GM15510 (cell line): ENCODE measurements around the gene PCAT6.

ENCODE experiments used
- POLR2A ChIP-seq: IDR thresholded peaks from 3 replicates; pipeline ENCODE4 v1.6.1; 2011; ENCODE audit warnings: borderline replicate concordance; ENCODE audit not compliant: insufficient read length; ENCODE audit errors: extremely low read depth

The PCAT6 gene

DNA sequence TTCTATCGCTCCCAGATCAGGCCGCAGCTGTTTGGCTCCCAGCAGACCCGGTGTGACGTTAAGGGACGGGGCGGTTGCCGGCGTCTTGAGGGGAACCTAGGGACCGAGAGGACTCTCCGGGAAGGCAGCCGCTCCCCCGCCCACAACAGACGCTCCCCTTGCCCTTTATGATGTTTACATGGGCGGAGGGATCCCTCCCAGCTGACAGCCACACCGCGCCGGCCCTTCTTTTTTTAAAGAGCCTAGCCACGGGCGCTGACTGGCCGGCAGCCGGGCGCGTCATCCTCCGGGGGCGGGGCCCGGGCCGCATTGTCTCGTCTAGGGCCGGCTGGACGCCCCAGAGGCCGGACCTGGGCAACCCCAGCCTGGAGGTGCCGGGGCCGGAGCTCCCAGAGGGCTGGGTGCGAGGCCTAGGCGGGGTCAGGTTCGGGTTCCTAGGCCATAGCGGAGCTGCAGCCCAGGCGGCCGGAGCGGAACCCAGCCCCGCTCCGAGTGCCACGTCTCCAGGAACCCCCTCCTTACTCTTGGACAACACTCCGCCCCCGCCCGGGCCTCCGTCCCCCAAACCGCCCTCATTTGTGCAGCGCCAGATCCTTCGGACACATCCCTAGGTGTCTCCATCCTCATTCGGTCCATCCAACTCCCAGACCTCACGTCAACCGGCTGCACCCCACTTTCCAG, at the start of gene PCAT6:
TSS of gene PCAT6 (plus strand) at position 340 of the 681 bp plus-strand sequence.
- TF ChIP-seq POLR2A: peak; percentile 76

DNA sequence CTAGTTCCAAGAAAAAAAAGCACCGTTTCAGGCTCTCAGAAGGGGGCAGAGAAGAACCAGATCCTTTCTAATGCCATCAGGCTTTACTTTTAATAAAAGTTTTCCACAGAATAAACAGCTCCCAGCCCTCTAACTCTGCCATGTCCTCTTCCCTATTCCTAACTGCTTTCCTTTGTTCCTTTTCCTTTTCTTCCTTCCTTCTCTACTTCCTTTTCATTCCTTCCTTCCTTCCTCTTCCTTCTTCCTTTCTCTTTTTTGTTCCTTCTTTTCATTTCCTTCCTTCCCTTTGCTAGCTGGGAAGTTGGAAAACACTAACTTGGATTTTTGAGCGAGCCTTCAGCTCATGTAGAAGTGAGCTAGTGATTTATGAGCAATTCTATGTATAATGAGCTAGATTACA, 48.7 kb upstream of the PCAT6 start:
- no peak for TF ChIP-seq POLR2A

DNA sequence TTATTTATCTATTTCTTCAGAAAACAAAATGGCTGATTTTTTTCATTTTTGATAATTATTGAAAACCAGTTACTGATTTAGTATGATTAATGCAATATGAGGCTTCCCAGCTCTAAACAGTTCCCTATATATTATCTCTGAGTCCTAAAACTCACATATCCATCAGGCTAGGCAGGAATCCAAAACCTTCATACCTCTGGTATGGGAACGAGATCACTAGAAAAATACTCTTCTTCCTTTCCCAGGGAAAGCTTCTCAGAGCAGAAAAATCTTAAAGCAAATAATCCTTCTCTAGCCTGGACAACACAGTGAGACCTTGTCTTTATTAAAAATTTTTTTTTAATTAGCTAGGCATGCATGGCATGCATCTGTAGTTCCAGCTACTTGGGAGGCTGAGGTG, 45.0 kb upstream of the PCAT6 start:
- TF ChIP-seq POLR2A: no peak

DNA sequence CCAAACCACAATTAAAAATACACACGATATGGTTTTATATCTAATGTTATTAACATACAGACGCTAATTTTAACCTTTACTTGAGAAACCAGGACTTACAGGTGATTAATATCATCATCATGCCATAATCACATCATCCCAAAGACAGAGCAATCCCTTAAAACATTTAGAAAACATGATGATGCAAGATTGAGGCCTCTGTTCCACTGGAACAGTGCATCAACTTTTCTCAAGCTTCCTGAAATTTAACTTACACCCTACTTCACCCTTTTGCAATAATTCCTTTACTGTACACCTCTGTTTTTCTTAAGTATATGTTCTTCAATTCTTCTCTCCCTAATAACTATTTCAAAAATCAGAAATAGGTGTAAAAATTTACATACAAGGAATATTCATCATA, 40.6 kb upstream of the PCAT6 start:
- no peak for TF ChIP-seq POLR2A

DNA sequence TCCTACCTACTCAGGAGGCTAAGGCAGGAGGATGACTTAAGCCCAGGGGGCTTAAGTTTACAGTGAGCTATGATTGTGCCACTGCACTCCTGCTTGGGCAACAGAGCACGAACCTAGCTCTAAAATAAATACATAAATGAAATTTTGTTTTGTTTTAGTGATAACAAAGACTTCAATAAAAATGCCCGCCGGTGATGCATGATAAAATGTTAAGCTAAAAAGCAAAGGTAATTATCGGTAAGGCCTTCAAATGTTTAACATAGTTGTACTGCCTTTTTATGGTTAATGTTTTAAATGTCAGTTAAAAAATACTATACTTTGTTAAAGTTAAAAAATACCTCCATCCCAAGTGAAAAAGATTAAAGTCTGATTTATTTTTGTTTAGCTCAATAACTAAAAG, 29.6 kb upstream of the PCAT6 start:
- TF ChIP-seq POLR2A: no peak

DNA sequence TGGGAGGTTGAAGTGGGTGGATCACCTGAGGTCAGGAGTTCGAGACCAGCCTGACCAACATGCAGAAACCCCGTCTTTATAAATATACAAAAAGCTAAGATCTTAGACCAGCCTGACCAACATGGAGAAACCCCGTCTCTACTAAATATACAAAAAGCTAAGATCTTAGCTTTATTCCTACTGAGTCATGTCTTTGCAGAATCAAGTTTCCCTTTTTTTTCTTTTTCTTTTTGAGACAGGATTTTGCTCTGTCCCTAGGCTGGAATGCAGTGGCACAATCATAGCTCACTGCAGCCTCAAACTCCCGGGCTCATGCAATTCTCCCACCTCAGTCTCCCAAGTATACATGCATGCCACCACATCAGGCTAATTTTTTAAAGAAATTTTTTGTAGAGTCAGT, 23.9 kb upstream of the PCAT6 start:
- TF ChIP-seq POLR2A: no peak

DNA sequence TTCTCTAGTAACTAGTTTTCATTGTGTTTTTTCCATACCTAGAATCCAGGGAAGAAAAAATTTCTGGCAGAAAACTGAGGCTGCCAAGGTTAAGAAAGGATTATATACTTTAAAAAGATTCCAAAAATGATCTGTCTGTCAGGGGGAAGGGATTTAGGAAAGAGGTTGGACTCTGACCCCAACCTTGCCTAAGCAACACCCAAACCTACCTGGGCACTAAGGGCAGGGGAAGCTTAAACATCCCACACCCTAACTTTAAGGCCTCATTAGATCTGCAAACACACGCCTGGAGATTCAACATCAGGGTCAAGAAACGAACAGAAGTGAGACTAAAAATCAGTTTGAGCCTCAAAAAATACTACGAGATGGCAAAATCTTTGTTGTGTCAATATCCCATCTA, 22.0 kb upstream of the PCAT6 start:
- no peak for TF ChIP-seq POLR2A

DNA sequence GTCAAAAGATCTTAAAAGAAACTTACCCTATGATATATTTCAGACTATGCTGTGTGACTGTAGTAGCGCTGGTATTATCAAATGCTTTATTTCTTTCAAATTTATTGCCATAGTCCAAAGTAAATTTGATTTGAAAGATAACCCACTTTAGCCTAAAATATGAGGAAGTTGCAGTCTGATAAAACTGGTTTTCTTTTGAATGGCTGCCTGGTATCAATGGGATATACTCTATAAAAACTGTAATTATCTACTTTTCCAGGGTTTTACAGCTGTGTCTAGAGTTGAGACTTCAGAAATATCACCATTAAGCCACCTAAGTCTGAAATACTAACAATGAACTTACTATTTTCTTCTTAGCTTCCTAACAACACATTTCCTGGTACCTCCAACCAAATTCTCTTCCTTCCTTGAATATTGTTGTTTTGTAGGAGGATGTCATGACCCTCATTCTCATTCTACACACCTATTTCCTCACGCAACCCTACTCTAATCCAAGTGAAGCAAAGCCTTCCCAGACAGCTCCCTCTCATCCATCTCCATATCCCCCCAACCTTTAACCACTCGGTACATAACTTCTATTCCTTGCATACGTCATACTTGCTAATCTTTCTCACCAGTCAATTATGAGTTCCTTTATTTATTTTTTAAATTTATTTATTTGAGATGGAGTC, 19.5 kb upstream of the PCAT6 start:
- no peak for TF ChIP-seq POLR2A

DNA sequence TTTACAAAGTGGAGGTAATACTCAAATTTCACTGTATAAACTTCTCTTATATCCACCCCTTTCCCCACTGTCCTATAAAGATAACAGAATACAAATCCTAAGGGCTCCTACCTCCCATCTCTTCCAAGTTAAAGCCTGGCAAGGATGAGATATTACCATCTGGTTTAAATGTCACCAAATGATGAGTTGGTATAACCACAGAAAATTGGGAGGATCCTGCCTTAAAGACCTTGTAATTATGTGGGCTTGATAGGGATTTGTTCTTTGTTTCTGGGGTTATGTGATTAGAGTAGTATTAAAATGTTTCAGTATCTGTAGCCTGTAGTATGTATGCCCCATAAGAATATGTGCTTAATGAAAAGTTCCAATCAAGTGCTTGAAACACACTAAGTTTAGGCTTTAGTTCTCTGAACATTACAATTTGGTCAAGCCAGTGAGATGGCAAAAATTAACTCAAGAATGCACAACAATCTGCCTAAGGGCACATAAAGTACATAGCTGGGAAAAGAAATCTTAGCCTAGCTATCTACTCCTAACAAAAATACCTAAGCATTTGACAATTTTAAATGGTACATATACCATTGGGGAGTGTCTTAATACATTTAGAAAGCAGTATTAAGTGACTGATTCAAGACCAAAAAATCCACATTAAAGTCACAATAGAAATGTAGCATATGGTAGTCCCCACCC, 16.6 kb upstream of the PCAT6 start:
- no peak for TF ChIP-seq POLR2A

DNA sequence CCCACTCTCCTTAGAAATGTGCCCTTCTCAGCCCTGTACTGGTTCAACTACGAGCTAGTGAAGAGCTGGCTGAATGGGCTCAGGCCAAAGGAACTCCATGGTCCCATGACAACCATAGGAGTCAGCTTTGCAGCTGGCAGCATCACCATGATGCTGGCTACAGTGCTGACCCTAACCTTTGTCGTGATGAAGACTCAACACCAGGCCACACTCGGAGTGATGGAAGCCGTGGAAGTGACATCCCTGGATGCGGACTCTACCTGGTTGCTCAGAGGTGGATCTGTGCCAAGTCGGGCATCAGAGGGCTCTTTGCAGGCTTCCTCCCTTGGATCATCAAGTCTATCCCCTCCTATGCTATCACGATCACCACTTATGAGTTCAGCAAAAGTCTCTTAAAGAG, 14.1 kb upstream of the PCAT6 start:
- TF ChIP-seq POLR2A: no peak

DNA sequence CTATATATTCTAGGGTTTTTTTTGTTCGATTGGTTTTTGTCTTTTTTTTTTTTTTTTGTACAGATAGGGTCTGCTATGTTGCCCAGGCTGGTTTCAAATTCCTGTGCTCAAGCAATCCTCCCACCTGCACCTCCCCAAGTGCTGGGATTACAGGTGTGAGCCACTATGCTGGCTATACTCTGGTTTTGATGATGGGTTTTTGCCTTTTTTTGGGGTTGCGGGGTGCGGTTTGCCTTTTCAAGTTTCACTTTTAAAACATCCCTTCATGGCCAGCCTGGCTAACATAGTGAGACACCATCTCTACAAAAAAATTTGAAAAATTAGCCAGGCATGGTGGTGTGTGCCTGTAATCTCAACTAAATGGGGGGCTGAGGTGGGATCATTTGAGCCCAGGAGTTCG, 12.5 kb upstream of the PCAT6 start:
- no peak for TF ChIP-seq POLR2A

DNA sequence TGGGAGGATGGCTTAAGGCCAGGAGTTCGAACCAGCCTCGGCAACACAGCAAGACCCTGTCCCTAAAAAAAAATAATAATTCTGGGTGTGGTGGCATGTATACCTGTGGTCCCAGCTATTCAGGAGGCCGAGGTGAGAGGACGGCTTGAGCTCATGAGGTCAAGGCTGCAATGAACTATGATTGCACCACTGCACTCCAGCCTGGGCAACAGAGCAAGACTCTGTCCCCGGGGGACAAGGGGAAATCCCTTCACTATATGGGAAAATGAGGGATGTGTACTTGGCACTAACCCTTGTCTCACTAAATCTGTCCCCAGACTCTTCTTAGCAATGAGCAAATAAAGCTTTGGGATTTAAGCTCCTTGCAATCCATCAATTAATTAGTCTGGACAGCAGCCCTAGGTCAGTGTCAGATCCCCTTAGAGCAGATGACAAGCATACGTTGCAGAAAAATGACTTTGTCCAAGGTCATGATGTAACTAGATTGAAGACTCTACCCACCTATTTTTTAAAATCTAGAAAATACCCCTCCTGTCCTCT, 11.9 kb upstream of the PCAT6 start:
- TF ChIP-seq POLR2A: no peak

DNA sequence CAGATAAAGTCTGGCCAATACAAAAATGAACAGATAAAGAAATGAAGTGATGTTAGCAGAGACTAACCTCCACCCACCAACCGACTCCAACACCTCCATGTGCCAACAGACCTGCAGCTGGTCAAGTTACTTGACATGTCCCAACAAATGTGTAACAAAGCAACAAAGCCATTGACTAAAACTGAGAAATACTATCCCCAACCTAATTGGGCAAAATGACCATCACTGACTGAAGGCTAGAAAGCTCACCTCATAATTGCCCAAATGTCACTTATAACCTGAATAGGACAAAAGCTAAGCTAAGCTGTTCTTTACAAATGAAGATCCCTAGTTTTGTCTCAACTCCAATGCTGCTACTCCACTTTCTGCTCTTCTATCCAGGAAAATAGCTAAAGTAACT, 10.0 kb upstream of the PCAT6 start:
- no peak for TF ChIP-seq POLR2A

DNA sequence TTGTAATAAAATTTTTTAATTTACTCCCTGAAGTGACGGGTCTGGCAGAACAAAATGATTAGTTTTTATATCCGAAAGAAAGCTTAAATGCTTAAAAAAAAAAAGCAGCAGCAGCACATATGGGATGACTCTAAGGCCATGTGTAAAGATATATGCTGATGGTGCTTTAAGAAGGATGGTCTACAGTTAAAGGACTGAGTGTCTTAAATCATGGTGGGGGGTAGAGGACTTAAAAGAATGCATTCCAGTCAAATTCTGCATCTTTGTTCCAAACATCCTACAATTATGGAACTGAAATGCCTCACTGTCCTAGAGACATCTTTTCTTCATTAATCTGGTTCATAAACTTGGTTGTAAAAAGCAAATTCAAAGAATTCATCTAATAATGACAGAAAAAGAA, 9.6 kb upstream of the PCAT6 start:
- TF ChIP-seq POLR2A: no peak

DNA sequence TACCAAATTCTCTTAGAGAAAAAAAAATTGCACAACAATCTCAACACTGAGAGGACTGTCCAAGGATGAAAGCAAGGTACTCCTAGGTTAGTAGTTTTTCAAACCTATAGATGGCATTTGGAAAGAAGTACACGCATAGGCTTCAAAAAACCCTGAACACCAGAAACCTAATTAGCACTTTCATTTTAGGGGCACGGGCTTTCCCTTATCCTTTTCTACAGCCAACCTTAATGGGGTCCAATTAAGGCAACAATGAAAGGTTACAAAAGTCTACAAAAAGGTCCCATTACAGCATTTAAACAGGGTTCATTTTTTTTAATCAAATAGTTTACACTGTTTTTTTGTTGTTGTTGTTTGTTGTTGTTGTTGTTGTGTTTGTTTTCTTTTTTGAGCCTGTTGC, 8.7 kb upstream of the PCAT6 start:
- TF ChIP-seq POLR2A: no peak

DNA sequence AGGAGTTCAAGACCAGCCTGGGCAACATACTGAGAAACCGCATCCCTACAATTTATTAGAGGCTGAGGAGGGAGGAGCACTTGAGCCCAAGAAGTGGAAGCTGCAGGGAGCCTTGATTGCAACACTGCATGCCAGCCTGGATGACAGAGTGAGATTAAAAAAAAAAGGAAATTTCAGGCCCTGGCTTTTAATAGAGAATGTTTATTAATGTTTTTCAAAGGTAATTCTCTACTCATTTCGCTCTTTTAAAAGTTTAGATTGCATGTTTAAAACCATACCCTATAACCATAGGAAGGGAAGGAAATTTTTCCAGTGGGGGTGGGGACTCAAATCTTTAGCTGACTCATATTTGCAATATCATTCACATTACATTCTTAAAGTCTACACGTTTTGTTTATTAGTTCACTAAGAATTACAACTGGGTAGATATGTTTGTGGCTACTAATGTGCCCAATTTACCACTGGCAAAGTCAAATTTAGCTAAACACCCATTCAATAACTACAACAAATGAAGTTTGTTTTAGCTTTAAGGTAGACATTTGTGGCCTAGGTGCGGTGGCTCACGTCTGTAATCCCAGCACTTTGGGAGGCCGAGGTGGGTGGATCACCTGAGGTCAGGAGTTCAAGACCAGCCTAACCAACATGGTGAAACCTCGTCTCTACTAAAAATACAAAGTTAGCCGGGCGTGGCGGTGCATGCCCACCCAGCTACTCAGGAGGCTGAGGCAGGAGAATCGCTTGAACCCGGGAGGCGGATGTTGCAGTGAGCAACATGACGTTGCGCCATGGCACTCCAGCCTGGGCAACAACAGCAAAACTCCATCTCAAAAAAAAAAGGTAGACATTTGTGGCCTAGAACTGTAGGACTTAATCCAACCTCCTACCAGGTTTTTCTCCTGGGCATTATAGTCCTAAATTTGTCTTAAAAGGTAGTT, 7.5 kb upstream of the PCAT6 start:
- no peak for TF ChIP-seq POLR2A

DNA sequence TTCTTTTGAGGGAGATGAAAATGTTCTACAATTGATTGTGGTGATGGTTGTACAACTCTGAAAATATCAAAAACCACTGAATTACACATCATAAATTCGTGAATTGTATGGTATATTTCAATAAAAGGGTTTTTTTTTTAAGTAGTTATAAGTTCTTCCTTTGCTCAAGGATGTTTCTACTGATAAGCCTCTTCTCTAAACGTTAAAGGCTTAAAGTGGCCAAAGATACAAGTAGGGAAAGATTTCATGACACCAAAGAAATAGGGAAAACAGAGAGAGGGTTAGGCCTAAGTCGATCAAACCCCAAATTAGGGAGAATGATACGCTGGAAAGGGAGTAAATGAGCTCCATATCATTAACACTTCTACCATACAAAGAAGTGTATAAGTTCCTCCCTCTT, 6.6 kb upstream of the PCAT6 start:
- TF ChIP-seq POLR2A: no peak
